Gastrocnemius medialis (tissue), 4 donors: ENCODE results near the gene CEP112. TPM values are rescaled to one million over a fixed set of nuclear protein-coding genes. Genes with fewer than 3 reads are reported as not detected.

Source experiments
- ATAC-seq, 2 donors: fragments of 150-250 bp; one replicate each; pipeline ENCODE4 v1.9.1; 2016
- DNase-seq, 2 donors: peaks; one replicate each; pipeline ENCODE4 v3.0.0-alpha.2; 2019
- H3K27ac ChIP-seq, 4 donors: fragments of 200-600 bp; sonication (generic); 1 replicate in 1 of 4; 2 replicates in 3 of 4; pipeline ENCODE4 v1.5.1; 2016 to 2018; ENCODE audit warnings: mild to moderate bottlenecking in 2 of 4, moderate library complexity in 1 of 4
- H3K27me3 ChIP-seq, 3 donors: fragments of 200-600 bp; sonication (generic) in 2 of 3; 1 replicate in 1 of 3; 2 replicates in 2 of 3; pipeline versions ENCODE4 v1.5.1 to v1.6.0; 2016 to 2019; ENCODE audit warnings: mild to moderate bottlenecking in 1 of 3, moderate library complexity in 1 of 3
- H3K36me3 ChIP-seq, 2 donors: fragments of 200-600 bp; sonication (generic) in 1 of 2; one replicate each; pipeline ENCODE4 v1.5.1; 2017 to 2018
- H3K4me1 ChIP-seq, 2 donors: fragments of 200-600 bp; sonication (generic) in 1 of 2; one replicate each; pipeline ENCODE4 v1.5.1; 2016 to 2017; ENCODE audit warnings: mild to moderate bottlenecking in 2 of 2
- H3K4me3 ChIP-seq, 4 donors: fragments of 200-600 bp; sonication (generic) in 3 of 4; 1 replicate in 1 of 4; 2 replicates in 3 of 4; pipeline ENCODE4 v1.5.1; 2016 to 2019; ENCODE audit warnings: mild to moderate bottlenecking in 2 of 4
- H3K9me3 ChIP-seq, 3 donors: fragments of 200-600 bp; sonication (generic) in 2 of 3; 1 replicate in 1 of 3; 2 replicates in 2 of 3; pipeline ENCODE4 v1.5.1; 2016 to 2019
- CTCF ChIP-seq, 5 experiments: fragments of 450-650 bp in 3 of 5; fragments of 200-600 bp in 2 of 5; sonication (generic) in 2 of 5; IDR thresholded peaks in 4 of 5; conservative IDR thresholded peaks in 1 of 5; 1 replicate in 4 of 5; 2 replicates in 1 of 5; pipeline ENCODE4 v1.5.1; 2016 to 2019; ENCODE audit warnings: antibody characterized with exemption in 5 of 5, mild to moderate bottlenecking in 3 of 5, moderate library complexity in 3 of 5
- POLR2A ChIP-seq, 2 donors: fragments of 450-650 bp; IDR thresholded peaks; one replicate each; pipeline ENCODE4 v1.6.1; 2017; ENCODE audit warnings: antibody characterized with exemption in 2 of 2, mild to moderate bottlenecking in 2 of 2, moderate library complexity in 2 of 2
- in situ Hi-C, 4 donors: fragments of 200-750 bp; cut with MboI; loops; one replicate each; pipeline versions ENCODE4 v1.15.0 to v1.8.0; 2017; ENCODE audit warnings: low sequenced_read_pairs in 4 of 4
- intact Hi-C: fragments of 100-400 bp; cut with DNase I; formaldehyde crosslinking; loops from one replicate; pipeline ENCODE4 v1.15.1; 2023; ENCODE audit warnings: low total_unique reads
- total RNA-seq, 4 donors: library from RNA; depleted of rRNA; stranded (reverse); fragments of >200 nt; gene quantifications; one replicate each; pipeline versions ENCODE4 v1.1.0 to v1.2.3, GENCODE V29; 2016

CEP112 gene
- total RNA-seq, 4 donors from 2014 or later, result 6.1 to 8.7 (median 7.1) TPM

GRCh38 chr17:65599650-65600049 is 592.3 kb downstream of the CEP112 start:
- Histone ChIP-seq H3K27me3 (no peaks in the 10 kb centered on the region), H3K4me1 (no peaks in the 10 kb centered on the region), H3K4me3 (no peak overlapping the region), H3K9me3 (no peaks in the 10 kb centered on the region), H3K27ac (no peak overlapping the region), H3K36me3 (no peaks in the 10 kb centered on the region)
- intact Hi-C loops, result no loop called here
- no peak for DNase-seq
- no peak for ATAC-seq
- no peak for TF ChIP-seq POLR2A (IDR thresholded peaks at IDR 0.05)
- in situ Hi-C loops, result no loop called here

- Histone ChIP-seq H3K36me3 (no peaks in the 10 kb centered on the region), H3K27ac (no peak overlapping the region), H3K27me3 (no peaks in the 10 kb centered on the region), H3K4me3 (no peak overlapping the region), H3K9me3 (no peaks in the 10 kb centered on the region), H3K4me1 (no peaks in the 10 kb centered on the region)
- TF ChIP-seq POLR2A (IDR thresholded peaks at IDR 0.05) (no peak), CTCF (IDR thresholded peaks at IDR 0.05 in 4 of 5, conservative IDR thresholded peaks at IDR 0.05 in 1 of 5) (no peak)
- in situ Hi-C loops (no loop called here), intact Hi-C loops (no loop called here)
- ATAC-seq, result no peak
- no peak for DNase-seq
Observed at GRCh38 chr17:65598746-65599145, 593.2 kb downstream of the CEP112 start.

GRCh38 chr17:65595071-65595656 is 596.8 kb downstream of the CEP112 start:
- no peak for DNase-seq
- no peaks in the 10 kb centered on the region for H3K9me3 ChIP-seq
- H3K4me1 ChIP-seq, result no peaks in the 10 kb centered on the region
- ATAC-seq, result no peak
- no peak overlapping the region for H3K27ac ChIP-seq
- intact Hi-C loops, result no loop called here
- in situ Hi-C loops, result no loop called here
- no peak overlapping the region for H3K4me3 ChIP-seq
- no peaks in the 10 kb centered on the region for H3K36me3 ChIP-seq
- no peaks in the 10 kb centered on the region for H3K27me3 ChIP-seq
- no peak for TF ChIP-seq POLR2A (IDR thresholded peaks at IDR 0.05)
- TF ChIP-seq CTCF (IDR thresholded peaks at IDR 0.05 in 4 of 5, conservative IDR thresholded peaks at IDR 0.05 in 1 of 5), result no peak

GRCh38 chr17:65593855-65594845 is 597.8 kb downstream of the CEP112 start:
- Histone ChIP-seq H3K4me1 (no peaks in the 10 kb centered on the region), H3K9me3 (no peaks in the 10 kb centered on the region), H3K4me3 (no peak overlapping the region), H3K27ac (no peak overlapping the region), H3K36me3 (no peaks in the 10 kb centered on the region), H3K27me3 (no peaks in the 10 kb centered on the region)
- DNase-seq, result no peak
- ATAC-seq, result no peak
- TF ChIP-seq CTCF (IDR thresholded peaks at IDR 0.05 in 4 of 5, conservative IDR thresholded peaks at IDR 0.05 in 1 of 5) (no peak), POLR2A (IDR thresholded peaks at IDR 0.05) (no peak)
- intact Hi-C loops (no loop called here), in situ Hi-C loops (no loop called here)

GRCh38 chr17:65593092-65593854 is 598.7 kb downstream of the CEP112 start:
- Histone ChIP-seq H3K36me3 (no peaks in the 10 kb centered on the region), H3K27ac (no peak overlapping the region), H3K27me3 (no peaks in the 10 kb centered on the region), H3K4me3 (no peak overlapping the region), H3K9me3 (no peaks in the 10 kb centered on the region), H3K4me1 (no peaks in the 10 kb centered on the region)
- ATAC-seq (no peak), DNase-seq (no peak)
- in situ Hi-C loops (no loop called here), intact Hi-C loops (no loop called here)
- no peak for TF ChIP-seq CTCF (IDR thresholded peaks at IDR 0.05 in 4 of 5, conservative IDR thresholded peaks at IDR 0.05 in 1 of 5)
- TF ChIP-seq POLR2A (IDR thresholded peaks at IDR 0.05), result no peak
